Measurements from ENCODE around the gene CHTOP. TPM values are rescaled to one million over a fixed set of nuclear protein-coding genes. Genes with fewer than 3 reads are reported as not detected.

Gene CHTOP
- total and polyA plus RNA-seq, 2 experiments from 2014 or later, result 73.4 to 97.8 TPM

Small RNA genes within 50 kb of the gene (microRNA-seq; reads per million reads assigned to microRNA genes)
- not detected for gene MIR8083

Small RNA genes within 50 kb of the gene (small RNA-seq; reads per million reads assigned to genes)
- not detected for gene MIR8083 (ENCODE audit: low replicate concordance)

Other genes with a start within 250 kb of the CHTOP start
- not detected in 2 replicates for gene S100A8, start 243.0 kb upstream of the CHTOP start, total RNA-seq (2014; rRNA removed; shearing (Covaris generic))
- gene S100A8, start 243.0 kb upstream of the CHTOP start, polyA plus RNA-seq (2016; fragmentation: Nextera tagmentation; extraction: Ambion mirVana), result not detected in 2 replicates
- gene S100A7A, start 217.5 kb upstream of the CHTOP start, total RNA-seq (2014; rRNA removed; shearing (Covaris generic)), result not detected in 2 replicates
- gene S100A7A, start 217.5 kb upstream of the CHTOP start, polyA plus RNA-seq (2016; fragmentation: Nextera tagmentation; extraction: Ambion mirVana), result not detected in 2 replicates
- gene S100A7, start 173.4 kb upstream of the CHTOP start, total RNA-seq (2014; rRNA removed; shearing (Covaris generic)), result not detected in 2 replicates
- gene S100A7, start 173.4 kb upstream of the CHTOP start, polyA plus RNA-seq (2016; fragmentation: Nextera tagmentation; extraction: Ambion mirVana), result not detected in 2 replicates
- 7.3 and 9.4 TPM in 2 replicates for gene S100A6, start 98.1 kb upstream of the CHTOP start, total RNA-seq (2014; rRNA removed; shearing (Covaris generic))
- gene S100A6, start 98.1 kb upstream of the CHTOP start, polyA plus RNA-seq (2016; fragmentation: Nextera tagmentation; extraction: Ambion mirVana), result 77.5 and 98.0 TPM in 2 replicates
- gene S100A5, start 93.1 kb upstream of the CHTOP start, total RNA-seq (2014; rRNA removed; shearing (Covaris generic)), result not detected in 2 replicates
- gene S100A5, start 93.1 kb upstream of the CHTOP start, polyA plus RNA-seq (2016; fragmentation: Nextera tagmentation; extraction: Ambion mirVana), result 0.47 TPM in 1 of 2 replicates, not detected in the other
- 8.2 and 14.2 TPM in 2 replicates for gene S100A4, start 88.3 kb upstream of the CHTOP start, total RNA-seq (2014; rRNA removed; shearing (Covaris generic))
- 34.6 and 36.0 TPM in 2 replicates for gene S100A4, start 88.3 kb upstream of the CHTOP start, polyA plus RNA-seq (2016; fragmentation: Nextera tagmentation; extraction: Ambion mirVana)
- not detected in 2 replicates for gene S100A3, start 84.8 kb upstream of the CHTOP start, total RNA-seq (2014; rRNA removed; shearing (Covaris generic))
- not detected in 2 replicates for gene S100A3, start 84.8 kb upstream of the CHTOP start, polyA plus RNA-seq (2016; fragmentation: Nextera tagmentation; extraction: Ambion mirVana)
- 0.66 TPM in 1 of 2 replicates, not detected in the other for gene S100A2, start 68.2 kb upstream of the CHTOP start, total RNA-seq (2014; rRNA removed; shearing (Covaris generic))
- gene S100A2, start 68.2 kb upstream of the CHTOP start, polyA plus RNA-seq (2016; fragmentation: Nextera tagmentation; extraction: Ambion mirVana), result 0.89 and 1.1 TPM in 2 replicates
- 10.6 and 20.4 TPM in 2 replicates for gene S100A16, start 20.9 kb upstream of the CHTOP start, total RNA-seq (2014; rRNA removed; shearing (Covaris generic))
- 10.5 and 13.0 TPM in 2 replicates for gene S100A16, start 20.9 kb upstream of the CHTOP start, polyA plus RNA-seq (2016; fragmentation: Nextera tagmentation; extraction: Ambion mirVana)
- 0.28 TPM in 1 of 2 replicates, not detected in the other for gene S100A14, start 17.7 kb upstream of the CHTOP start, total RNA-seq (2014; rRNA removed; shearing (Covaris generic))
- 0.53 and 0.64 TPM in 2 replicates for gene S100A14, start 17.7 kb upstream of the CHTOP start, polyA plus RNA-seq (2016; fragmentation: Nextera tagmentation; extraction: Ambion mirVana)
- gene S100A13, start 6.6 kb upstream of the CHTOP start, total RNA-seq (2014; rRNA removed; shearing (Covaris generic)), result 32.7 and 35.3 TPM in 2 replicates
- gene S100A13, start 6.6 kb upstream of the CHTOP start, polyA plus RNA-seq (2016; fragmentation: Nextera tagmentation; extraction: Ambion mirVana), result 165 and 182 TPM in 2 replicates
- gene S100A1, start 5.6 kb upstream of the CHTOP start, total RNA-seq (2014; rRNA removed; shearing (Covaris generic)), result 0.66 TPM in 1 of 2 replicates, not detected in the other
- 0.13 TPM in 1 of 2 replicates, not detected in the other for gene S100A1, start 5.6 kb upstream of the CHTOP start, polyA plus RNA-seq (2016; fragmentation: Nextera tagmentation; extraction: Ambion mirVana)
- gene SNAPIN, start 24.6 kb downstream of the CHTOP start, total RNA-seq (2014; rRNA removed; shearing (Covaris generic)), result 25.6 and 28.1 TPM in 2 replicates
- gene SNAPIN, start 24.6 kb downstream of the CHTOP start, polyA plus RNA-seq (2016; fragmentation: Nextera tagmentation; extraction: Ambion mirVana), result 43.7 and 48.5 TPM in 2 replicates
- 314 and 337 TPM in 2 replicates for gene ILF2, start 36.9 kb downstream of the CHTOP start, total RNA-seq (2014; rRNA removed; shearing (Covaris generic))
- gene ILF2, start 36.9 kb downstream of the CHTOP start, polyA plus RNA-seq (2016; fragmentation: Nextera tagmentation; extraction: Ambion mirVana), result 204 and 214 TPM in 2 replicates
- gene NPR1, start 44.6 kb downstream of the CHTOP start, total RNA-seq (2014; rRNA removed; shearing (Covaris generic)), result 8.5 and 9.0 TPM in 2 replicates
- gene NPR1, start 44.6 kb downstream of the CHTOP start, polyA plus RNA-seq (2016; fragmentation: Nextera tagmentation; extraction: Ambion mirVana), result 3.3 and 3.7 TPM in 2 replicates
- 51.3 and 51.5 TPM in 2 replicates for gene INTS3, start 94.0 kb downstream of the CHTOP start, total RNA-seq (2014; rRNA removed; shearing (Covaris generic))
- gene INTS3, start 94.0 kb downstream of the CHTOP start, polyA plus RNA-seq (2016; fragmentation: Nextera tagmentation; extraction: Ambion mirVana), result 21.5 and 22.7 TPM in 2 replicates
- 18.8 and 24.2 TPM in 2 replicates for gene SLC27A3, start 141.3 kb downstream of the CHTOP start, total RNA-seq (2014; rRNA removed; shearing (Covaris generic))
- gene SLC27A3, start 141.3 kb downstream of the CHTOP start, polyA plus RNA-seq (2016; fragmentation: Nextera tagmentation; extraction: Ambion mirVana), result 26.3 and 27.1 TPM in 2 replicates